IMR-90 (cell line): ENCODE data around the gene E4F1.

ENCODE experiments used
- CHD1 ChIP-seq: IDR thresholded peaks from 2 replicates; pipeline ENCODE4 v1.6.1; 2012; ENCODE audit warnings: low read depth, low read length, improper control_type of control experiment
- MAFK ChIP-seq: IDR thresholded peaks from 2 replicates; pipeline ENCODE4 v1.6.1; 2012; ENCODE audit warnings: low read depth, low read length, improper control_type of control experiment
- POLR2A ChIP-seq: IDR thresholded peaks from 2 replicates; pipeline ENCODE4 v1.6.1; 2012; ENCODE audit warnings: mild to moderate bottlenecking, low read depth, low read length
- TF ChIP-seq, protein P1 (sequence below): conservative IDR thresholded peaks from 2 replicates; pipeline ENCODE4 v1.5.1; 2012; ENCODE audit warnings: mild to moderate bottlenecking, low read depth, low read length, improper control_type of control experiment

DNA sequence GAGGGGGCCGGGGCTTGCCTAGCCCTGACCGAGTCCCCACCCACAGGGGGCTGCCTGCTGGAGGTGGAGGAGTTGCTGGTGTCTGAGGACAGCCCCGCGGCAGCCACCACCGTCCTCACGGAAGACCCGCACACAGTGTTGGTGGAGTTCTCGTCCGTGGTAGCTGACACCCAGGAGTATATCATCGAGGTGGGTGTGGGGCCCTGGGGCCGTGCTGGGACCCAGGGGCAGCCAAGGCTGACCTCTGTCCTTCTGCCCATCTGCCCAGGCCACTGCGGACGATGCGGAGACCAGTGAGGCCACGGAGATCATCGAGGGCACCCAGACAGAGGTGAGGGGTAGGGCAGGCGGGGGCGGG, 11.4 kb downstream of the E4F1 start:
- TF ChIP-seq CHD1, result no peak
- TF ChIP-seq, protein P1, sequence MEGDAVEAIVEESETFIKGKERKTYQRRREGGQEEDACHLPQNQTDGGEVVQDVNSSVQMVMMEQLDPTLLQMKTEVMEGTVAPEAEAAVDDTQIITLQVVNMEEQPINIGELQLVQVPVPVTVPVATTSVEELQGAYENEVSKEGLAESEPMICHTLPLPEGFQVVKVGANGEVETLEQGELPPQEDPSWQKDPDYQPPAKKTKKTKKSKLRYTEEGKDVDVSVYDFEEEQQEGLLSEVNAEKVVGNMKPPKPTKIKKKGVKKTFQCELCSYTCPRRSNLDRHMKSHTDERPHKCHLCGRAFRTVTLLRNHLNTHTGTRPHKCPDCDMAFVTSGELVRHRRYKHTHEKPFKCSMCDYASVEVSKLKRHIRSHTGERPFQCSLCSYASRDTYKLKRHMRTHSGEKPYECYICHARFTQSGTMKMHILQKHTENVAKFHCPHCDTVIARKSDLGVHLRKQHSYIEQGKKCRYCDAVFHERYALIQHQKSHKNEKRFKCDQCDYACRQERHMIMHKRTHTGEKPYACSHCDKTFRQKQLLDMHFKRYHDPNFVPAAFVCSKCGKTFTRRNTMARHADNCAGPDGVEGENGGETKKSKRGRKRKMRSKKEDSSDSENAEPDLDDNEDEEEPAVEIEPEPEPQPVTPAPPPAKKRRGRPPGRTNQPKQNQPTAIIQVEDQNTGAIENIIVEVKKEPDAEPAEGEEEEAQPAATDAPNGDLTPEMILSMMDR, result no peak
- no peak for TF ChIP-seq POLR2A
- no peak for TF ChIP-seq MAFK
